Stimulated activated effector memory CD8-positive, alpha-beta T cell treated with anti-CD3 and anti-CD28 coated beads, Interleukin-12 subunit alpha, Interleukin-12 subunit beta, amount 100 ng/mL, for 72 hours (primary cell): ENCODE data around the gene ZBTB12.
A peak's percentile ranks its signal among the peaks of the same experiment; 100 is the strongest.

Source experiments
- ATAC-seq: fragments of 150-1000 bp; cut with Tn5 transposase; 2 replicates; pipeline ENCODE4 v1.10.0; 2021
- DNase-seq, 2 donors: peaks; one replicate each; pipeline ENCODE4 v3.0.0; 2021 to 2022; ENCODE audit warnings: low spot score in 2 of 2
- H3K27ac Mint-ChIP-seq: one replicate; pipeline ENCODE4 v1.8.0; 2022; ENCODE audit warnings: mild to moderate bottlenecking, mixed read lengths
- H3K36me3 Mint-ChIP-seq: one replicate; pipeline ENCODE4 v1.8.0; 2022; ENCODE audit warnings: mild to moderate bottlenecking, mixed read lengths
- H3K4me1 Mint-ChIP-seq: one replicate; pipeline ENCODE4 v1.8.0; 2022; ENCODE audit warnings: mixed read lengths
- H3K4me3 Mint-ChIP-seq: one replicate; pipeline ENCODE4 v1.8.0; 2022; ENCODE audit warnings: mild to moderate bottlenecking, mixed read lengths
- H3K9me3 Mint-ChIP-seq: one replicate; pipeline ENCODE4 v1.8.0; 2022; ENCODE audit warnings: mixed read lengths

Gene ZBTB12, protein sequence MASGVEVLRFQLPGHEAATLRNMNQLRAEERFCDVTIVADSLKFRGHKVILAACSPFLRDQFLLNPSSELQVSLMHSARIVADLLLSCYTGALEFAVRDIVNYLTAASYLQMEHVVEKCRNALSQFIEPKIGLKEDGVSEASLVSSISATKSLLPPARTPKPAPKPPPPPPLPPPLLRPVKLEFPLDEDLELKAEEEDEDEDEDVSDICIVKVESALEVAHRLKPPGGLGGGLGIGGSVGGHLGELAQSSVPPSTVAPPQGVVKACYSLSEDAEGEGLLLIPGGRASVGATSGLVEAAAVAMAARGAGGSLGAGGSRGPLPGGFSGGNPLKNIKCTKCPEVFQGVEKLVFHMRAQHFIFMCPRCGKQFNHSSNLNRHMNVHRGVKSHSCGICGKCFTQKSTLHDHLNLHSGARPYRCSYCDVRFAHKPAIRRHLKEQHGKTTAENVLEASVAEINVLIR

DNA sequence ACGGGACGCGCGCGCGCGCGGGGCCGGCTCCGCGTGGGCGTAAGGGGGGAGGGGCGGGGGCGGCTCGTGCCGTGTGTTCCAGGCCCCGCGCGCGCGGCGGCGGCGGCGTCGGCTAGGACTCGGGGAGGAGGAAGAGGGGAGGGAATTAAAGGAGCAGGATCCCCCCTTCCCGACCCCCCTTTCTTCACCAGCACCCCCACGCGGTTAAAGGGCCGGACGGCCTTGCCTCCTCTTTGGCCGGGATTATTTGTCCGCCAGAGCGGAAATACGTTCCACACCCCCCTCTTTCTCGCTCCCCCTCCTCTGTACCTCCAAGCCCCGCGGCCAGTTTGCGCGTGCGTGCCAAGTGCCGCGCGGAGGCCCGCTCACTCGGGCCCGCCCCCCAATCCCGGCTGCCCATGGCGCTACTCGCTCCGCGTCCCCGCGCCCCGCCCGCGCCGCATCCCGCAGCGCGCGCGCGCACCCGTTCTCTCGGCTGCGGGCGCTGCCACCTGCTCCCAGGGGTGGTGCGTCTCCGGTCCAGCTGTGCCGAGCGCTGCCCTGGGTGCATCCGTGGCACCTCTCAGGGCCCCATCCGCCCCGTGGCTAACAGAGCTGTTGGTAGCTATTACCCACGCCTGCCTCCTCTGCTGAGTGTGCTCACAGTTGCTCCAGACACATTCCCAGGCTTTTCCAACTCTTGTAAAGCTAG is at the start of gene ZBTB12:
Gene ZBTB12 (minus strand): TSS at position 134 of the 691 bp plus-strand sequence. CDS start 781 bp downstream, outside the sequence.
- Mint-ChIP-seq H3K4me3 (peak within 1 kb of the TSS; percentile 72), H3K36me3 (peaks cover 15% of the 10 kb centered on the region), H3K4me1 (peaks cover 32% of the 10 kb centered on the region)

DNA sequence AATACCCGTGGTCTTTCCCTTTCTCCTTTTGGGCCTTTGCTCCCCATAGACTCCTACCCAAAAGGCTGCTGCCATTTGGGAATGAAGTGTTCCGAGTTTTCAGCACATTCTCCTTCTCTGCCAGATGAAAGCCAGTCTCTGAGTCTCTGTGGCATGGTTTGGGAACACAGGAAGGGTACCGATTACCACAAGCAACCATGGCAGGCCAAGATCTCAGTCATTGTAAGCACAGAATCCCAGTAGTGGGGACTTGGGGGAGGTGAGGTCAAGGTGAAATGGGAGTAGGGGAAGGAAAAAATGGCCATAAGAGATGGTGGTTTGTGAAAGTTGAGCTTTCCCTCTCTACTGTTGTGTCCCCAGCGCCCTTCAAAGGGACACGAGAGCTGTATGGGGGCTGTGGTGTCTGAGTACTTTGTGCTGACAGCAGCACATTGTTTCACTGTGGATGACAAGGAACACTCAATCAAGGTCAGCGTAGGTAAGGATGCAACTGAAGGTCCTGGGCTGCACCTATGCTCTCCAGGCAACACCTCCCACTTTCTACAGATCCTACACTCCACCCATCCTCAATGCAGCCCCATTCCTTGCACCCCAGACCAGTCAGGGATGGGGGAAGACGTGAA is 48.2 kb upstream of the ZBTB12 start:
- Mint-ChIP-seq H3K4me1 (peaks cover 10% of the 10 kb centered on the region), H3K27ac (peak overlapping the region; percentile 57), H3K9me3 (no peaks in the 10 kb centered on the region), H3K36me3 (peaks cover 30% of the 10 kb centered on the region), H3K4me3 (no peak overlapping the region)
- no peak for DNase-seq
- no peak for ATAC-seq

More for the DNA sequence above, at the start of gene ZBTB12:
- peak; percentile 72 to 92 for DNase-seq
- peak; percentile 80 for ATAC-seq
- H3K9me3 Mint-ChIP-seq: no peaks in the 10 kb centered on the region
- H3K27ac Mint-ChIP-seq: peak within 1 kb of the TSS; percentile 57

DNA sequence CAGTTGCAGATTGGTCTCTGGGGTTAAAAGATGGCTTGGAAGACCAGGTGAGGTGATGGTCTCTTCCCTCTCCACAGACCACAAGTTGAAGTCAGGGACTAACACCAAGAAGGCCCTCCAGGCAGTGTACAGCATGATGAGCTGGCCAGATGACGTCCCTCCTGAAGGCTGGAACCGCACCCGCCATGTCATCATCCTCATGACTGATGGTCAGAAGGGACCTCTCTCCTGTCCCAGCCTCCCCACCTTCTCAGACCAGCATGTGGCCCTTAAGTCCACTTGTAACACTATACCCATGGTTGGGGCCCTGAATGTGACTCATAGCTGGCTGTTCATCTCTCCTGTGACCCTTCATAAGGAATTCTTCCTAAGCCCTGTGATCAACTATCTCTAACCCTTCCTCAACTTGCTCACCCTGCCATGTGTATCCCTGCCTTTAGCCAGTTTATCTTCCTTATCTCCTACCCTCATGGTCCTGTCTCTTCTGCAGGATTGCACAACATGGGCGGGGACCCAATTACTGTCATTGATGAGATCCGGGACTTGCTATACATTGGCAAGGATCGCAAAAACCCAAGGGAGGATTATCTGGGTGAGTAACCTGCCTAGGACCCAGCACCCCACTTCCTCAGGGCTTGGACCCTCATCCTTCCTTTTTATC is 47.0 kb upstream of the ZBTB12 start:
- Mint-ChIP-seq H3K4me1 (peaks cover 10% of the 10 kb centered on the region), H3K4me3 (no peak overlapping the region), H3K36me3 (peaks cover 18% of the 10 kb centered on the region), H3K9me3 (no peaks in the 10 kb centered on the region), H3K27ac (peak overlapping the region; percentile 1)
- ATAC-seq (no peak), DNase-seq (no peak)

DNA sequence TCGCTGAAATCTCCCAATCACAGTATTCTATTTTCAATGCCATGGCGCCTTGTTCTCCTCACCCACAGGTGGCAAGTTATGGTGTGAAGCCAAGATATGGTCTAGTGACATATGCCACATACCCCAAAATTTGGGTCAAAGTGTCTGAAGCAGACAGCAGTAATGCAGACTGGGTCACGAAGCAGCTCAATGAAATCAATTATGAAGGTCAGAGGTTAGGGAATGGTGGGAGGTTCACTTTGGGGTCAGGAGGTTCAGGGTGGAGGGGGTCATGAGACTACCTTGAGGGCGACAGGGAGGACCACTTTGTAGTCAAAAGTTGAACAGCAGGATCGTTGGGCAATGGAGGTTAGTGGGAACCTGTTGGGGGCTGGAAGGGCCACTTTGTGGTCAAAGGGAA is 46.4 kb upstream of the ZBTB12 start:
- Mint-ChIP-seq H3K36me3 (peaks cover 12% of the 10 kb centered on the region), H3K27ac (no peak overlapping the region), H3K4me3 (no peak overlapping the region), H3K4me1 (peaks cover 10% of the 10 kb centered on the region), H3K9me3 (no peaks in the 10 kb centered on the region)
- DNase-seq: no peak
- no peak for ATAC-seq

DNA sequence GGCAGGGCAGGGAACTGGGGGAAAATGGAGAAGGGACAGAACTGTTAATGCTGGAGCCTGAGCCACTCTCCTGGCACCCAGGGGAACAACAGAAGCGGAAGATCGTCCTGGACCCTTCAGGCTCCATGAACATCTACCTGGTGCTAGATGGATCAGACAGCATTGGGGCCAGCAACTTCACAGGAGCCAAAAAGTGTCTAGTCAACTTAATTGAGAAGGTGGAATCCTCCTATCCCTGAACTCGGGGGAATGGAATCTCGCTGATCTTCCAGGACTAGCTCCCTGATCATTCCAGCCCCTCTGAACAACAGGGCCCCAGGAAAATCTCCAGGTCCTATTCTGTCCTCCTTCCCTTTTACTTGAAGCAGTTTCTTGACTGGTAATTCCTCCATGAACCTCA is 46.0 kb upstream of the ZBTB12 start:
- H3K9me3 Mint-ChIP-seq: no peaks in the 10 kb centered on the region
- no peak overlapping the region for H3K4me3 Mint-ChIP-seq
- peak overlapping the region; percentile 23 for H3K27ac Mint-ChIP-seq
- no peak for DNase-seq
- no peak for ATAC-seq
- H3K4me1 Mint-ChIP-seq: peaks cover 10% of the 10 kb centered on the region
- H3K36me3 Mint-ChIP-seq: peaks cover 8% of the 10 kb centered on the region

DNA sequence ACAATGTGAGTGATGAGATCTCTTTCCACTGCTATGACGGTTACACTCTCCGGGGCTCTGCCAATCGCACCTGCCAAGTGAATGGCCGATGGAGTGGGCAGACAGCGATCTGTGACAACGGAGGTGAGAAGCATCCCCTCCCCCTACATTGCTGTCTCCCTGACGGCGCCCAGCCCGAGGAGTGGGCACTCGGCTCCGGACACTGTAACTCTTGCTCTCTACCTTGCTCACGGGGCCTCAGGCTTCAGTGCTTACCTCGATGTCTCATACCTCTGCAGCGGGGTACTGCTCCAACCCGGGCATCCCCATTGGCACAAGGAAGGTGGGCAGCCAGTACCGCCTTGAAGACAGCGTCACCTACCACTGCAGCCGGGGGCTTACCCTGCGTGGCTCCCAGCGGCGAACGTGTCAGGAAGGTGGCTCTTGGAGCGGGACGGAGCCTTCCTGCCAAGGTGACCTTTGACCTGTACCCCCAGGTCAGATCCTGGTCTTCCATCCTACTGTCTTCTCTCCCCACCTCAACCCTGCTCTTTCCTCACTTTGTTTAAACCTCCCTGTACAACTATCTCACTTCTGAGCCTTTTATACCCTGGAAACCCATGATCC is 45.3 kb upstream of the ZBTB12 start:
- ATAC-seq: no peak
- peak overlapping the region; percentile 23 for H3K27ac Mint-ChIP-seq

DNA sequence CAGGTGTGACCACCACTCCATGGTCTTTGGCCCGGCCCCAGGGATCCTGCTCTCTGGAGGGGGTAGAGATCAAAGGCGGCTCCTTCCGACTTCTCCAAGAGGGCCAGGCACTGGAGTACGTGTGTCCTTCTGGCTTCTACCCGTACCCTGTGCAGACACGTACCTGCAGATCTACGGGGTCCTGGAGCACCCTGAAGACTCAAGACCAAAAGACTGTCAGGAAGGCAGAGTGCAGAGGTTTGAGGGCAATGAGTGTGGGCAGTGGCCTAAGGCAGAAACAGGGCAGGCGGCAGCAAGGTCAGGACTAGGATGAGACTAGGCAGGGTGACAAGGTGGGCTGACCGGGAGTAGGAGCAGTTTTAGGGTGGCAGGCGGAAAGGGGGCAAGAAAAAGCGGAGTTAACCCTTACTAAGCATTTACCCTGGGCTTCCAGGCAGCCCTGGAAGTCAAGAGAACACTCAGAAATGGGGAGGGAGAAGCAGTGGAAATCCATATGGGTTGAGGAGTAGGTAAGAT is 44.5 kb upstream of the ZBTB12 start:
- Mint-ChIP-seq H3K27ac (no peak overlapping the region), H3K36me3 (no peaks in the 10 kb centered on the region), H3K4me1 (peaks cover 10% of the 10 kb centered on the region), H3K4me3 (no peak overlapping the region), H3K9me3 (no peaks in the 10 kb centered on the region)
- DNase-seq (no peak), ATAC-seq (no peak)

More for the DNA sequence above, 45.3 kb upstream of the ZBTB12 start:
- DNase-seq: no peak
- peaks cover 1% of the 10 kb centered on the region for H3K36me3 Mint-ChIP-seq
- peaks cover 10% of the 10 kb centered on the region for H3K4me1 Mint-ChIP-seq
- no peaks in the 10 kb centered on the region for H3K9me3 Mint-ChIP-seq
- H3K4me3 Mint-ChIP-seq: no peak overlapping the region

DNA sequence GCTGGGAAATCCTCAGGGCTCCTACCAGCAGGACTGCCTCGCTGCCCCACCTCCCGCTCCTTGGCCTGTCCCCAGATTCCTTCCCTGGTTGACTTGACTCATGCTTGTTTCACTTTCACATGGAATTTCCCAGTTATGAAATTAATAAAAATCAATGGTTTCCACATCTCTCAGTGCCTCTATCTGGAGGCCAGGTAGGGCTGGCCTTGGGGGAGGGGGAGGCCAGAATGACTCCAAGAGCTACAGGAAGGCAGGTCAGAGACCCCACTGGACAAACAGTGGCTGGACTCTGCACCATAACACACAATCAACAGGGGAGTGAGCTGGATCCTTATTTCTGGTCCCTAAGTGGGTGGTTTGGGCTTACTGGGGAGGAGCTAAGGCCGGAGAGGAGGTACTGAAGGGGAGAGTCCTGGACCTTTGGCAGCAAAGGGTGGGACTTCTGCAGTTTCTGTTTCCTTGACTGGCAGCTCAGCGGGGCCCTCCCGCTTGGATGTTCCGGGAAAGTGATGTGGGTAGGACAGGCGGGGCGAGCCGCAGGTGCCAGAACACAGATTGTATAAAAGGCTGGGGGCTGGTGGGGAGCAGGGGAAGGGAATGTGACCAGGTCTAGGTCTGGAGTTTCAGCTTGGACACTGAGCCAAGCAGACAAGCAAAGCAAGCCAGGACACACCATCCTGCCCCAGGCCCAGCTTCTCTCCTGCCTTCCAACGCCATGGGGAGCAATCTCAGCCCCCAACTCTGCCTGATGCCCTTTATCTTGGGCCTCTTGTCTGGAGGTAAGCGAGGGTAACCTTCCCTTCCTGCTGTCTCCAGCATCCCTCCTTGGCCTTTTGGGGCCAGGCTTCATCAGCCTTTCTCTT is 43.9 kb upstream of the ZBTB12 start, which contains the start of gene CFB:
Gene CFB (plus strand): TSS at position 589 of the 863 bp plus-strand sequence. CDS start 127 bp downstream, at position 716.
- H3K4me1 Mint-ChIP-seq: peaks cover 10% of the 10 kb centered on the region
- no peak within 1 kb of the TSS for H3K4me3 Mint-ChIP-seq
- H3K36me3 Mint-ChIP-seq: no peaks in the 10 kb centered on the region
- no peak within 1 kb of the TSS for H3K27ac Mint-ChIP-seq
- DNase-seq: no peak
- no peak for ATAC-seq
- H3K9me3 Mint-ChIP-seq: no peaks in the 10 kb centered on the region

DNA sequence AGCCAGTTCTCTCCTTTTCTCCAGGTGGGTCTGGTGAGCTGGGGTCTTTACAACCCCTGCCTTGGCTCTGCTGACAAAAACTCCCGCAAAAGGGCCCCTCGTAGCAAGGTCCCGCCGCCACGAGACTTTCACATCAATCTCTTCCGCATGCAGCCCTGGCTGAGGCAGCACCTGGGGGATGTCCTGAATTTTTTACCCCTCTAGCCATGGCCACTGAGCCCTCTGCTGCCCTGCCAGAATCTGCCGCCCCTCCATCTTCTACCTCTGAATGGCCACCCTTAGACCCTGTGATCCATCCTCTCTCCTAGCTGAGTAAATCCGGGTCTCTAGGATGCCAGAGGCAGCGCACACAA is 43.2 kb upstream of the ZBTB12 start:
- DNase-seq (no peak), ATAC-seq (no peak)
- Mint-ChIP-seq H3K4me3 (no peak overlapping the region), H3K36me3 (no peaks in the 10 kb centered on the region), H3K4me1 (peaks cover 10% of the 10 kb centered on the region), H3K9me3 (no peaks in the 10 kb centered on the region), H3K27ac (no peak overlapping the region)

DNA sequence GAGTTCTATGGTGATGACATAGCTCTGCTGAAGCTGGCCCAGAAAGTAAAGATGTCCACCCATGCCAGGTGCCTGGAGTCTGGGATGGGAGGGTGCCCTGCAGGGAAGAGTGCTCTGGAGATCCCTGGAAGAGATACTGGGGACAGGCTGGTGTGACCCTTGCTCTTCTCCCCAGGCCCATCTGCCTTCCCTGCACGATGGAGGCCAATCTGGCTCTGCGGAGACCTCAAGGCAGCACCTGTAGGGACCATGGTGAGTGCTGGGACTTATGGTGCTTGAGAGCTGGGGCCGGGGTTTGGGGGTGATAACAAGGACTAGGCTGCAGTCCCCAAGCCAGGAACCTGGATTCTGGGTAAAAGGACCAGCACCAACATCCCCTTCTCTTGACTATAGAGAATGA is 41.9 kb upstream of the ZBTB12 start:
- Mint-ChIP-seq H3K36me3 (no peaks in the 10 kb centered on the region), H3K27ac (no peak overlapping the region), H3K9me3 (no peaks in the 10 kb centered on the region), H3K4me1 (peaks cover 10% of the 10 kb centered on the region), H3K4me3 (no peak overlapping the region)
- ATAC-seq: no peak
- DNase-seq: no peak

DNA sequence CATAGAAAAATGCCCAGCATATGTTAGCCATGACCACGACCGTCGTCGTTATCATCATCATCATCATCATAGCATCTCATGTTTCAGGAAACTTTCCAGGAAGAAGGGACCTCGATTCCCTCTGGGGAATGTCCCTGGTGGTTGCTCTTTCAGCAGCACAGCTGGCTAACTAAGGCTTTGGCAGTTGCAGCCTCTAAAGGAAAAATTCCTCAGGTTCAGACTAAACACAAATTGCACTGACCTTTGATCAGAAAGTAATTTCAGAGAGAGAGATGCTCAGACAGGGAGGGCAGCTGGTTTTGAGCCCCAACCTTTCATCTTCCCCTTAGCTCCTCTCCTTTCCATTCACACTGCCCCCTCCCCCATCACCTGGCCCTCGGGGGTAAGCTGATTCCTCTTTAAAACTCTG is 38.4 kb upstream of the ZBTB12 start:
- no peak for DNase-seq
- Mint-ChIP-seq H3K4me3 (no peak overlapping the region), H3K4me1 (peaks cover under 1% of the 10 kb centered on the region), H3K9me3 (no peaks in the 10 kb centered on the region), H3K27ac (no peak overlapping the region), H3K36me3 (no peaks in the 10 kb centered on the region)
- ATAC-seq: no peak

DNA sequence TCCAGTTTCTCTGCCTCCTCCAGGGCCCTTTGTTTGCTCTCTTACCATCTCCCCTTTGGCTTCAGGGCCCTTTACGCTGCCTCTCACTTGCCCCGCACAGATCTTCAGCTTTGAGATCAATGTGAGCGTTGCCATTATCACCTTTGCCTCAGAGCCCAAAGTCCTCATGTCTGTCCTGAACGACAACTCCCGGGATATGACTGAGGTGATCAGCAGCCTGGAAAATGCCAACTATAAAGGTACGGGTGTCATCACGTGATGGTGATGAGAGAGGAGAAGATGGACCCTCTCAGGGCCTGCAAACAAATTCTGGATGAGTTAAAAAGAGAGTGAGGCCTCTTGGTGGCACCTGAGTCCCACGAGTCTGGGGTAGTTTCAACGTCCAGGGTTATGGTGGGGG is 33.9 kb upstream of the ZBTB12 start:
- Mint-ChIP-seq H3K9me3 (no peaks in the 10 kb centered on the region), H3K36me3 (no peaks in the 10 kb centered on the region), H3K27ac (no peak overlapping the region), H3K4me1 (no peaks in the 10 kb centered on the region), H3K4me3 (no peak overlapping the region)
- ATAC-seq (no peak), DNase-seq (no peak)

DNA sequence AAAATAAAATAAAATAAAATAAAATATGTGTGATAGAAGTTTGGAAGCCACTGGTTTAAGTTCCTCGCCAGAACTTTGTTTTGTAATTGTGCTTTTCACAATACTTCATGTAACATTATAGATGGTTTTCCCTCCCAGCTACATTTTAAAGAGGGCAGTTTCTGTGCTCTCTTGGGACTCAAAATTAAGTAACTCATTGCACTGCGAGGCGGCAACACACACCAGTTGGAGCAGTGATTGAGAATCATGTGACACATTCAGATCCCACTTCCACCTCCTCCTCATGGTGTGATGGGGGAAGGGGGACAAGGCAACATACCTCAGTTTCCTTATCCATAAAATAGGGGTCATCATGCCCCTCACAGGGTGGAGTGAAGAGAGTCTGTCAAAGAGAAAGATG is 33.1 kb upstream of the ZBTB12 start:
- no peaks in the 10 kb centered on the region for H3K36me3 Mint-ChIP-seq
- H3K4me1 Mint-ChIP-seq: no peaks in the 10 kb centered on the region
- DNase-seq (no peak), ATAC-seq (no peak)
- no peak overlapping the region for H3K27ac Mint-ChIP-seq
- no peaks in the 10 kb centered on the region for H3K9me3 Mint-ChIP-seq
- H3K4me3 Mint-ChIP-seq: no peak overlapping the region

DNA sequence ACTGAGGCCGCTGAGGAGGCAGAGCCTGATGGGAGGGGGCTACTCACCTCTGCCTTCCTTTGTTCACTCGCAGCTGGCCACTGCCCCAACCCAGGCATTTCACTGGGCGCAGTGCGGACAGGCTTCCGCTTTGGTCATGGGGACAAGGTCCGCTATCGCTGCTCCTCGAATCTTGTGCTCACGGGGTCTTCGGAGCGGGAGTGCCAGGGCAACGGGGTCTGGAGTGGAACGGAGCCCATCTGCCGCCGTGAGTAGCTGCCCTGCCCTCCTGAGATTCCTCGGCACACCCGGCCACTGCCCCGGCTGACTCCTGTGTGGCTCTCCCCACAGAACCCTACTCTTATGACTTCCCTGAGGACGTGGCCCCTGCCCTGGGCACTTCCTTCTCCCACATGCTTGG is 31.7 kb upstream of the ZBTB12 start:
- Mint-ChIP-seq H3K4me3 (no peak overlapping the region), H3K4me1 (no peaks in the 10 kb centered on the region), H3K36me3 (no peaks in the 10 kb centered on the region), H3K27ac (no peak overlapping the region), H3K9me3 (no peaks in the 10 kb centered on the region)
- ATAC-seq: no peak
- DNase-seq: no peak
